ENCODE measurements around the gene KRTAP1-3.
A peak's percentile ranks its signal among the peaks of the same experiment; 100 is the strongest.
"Not testable (repeated sequence)": the region's sequence is repeated elsewhere in the genome, so short reads cannot be mapped to it uniquely, and the experiment has no call there.

The KRTAP1-3 gene, protein sequence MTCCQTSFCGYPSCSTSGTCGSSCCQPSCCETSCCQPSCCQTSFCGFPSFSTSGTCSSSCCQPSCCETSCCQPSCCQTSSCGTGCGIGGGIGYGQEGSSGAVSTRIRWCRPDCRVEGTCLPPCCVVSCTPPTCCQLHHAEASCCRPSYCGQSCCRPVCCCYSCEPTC

GRCh38 chr17:41034346-41034935 lies at the start of gene KRTAP1-3:
Gene KRTAP1-3, minus strand, starts transcription at chr17:41034874. Its CDS starts 53 bp downstream, at chr17:41034821.
- CTCF ChIA-PET; POLR2A ChIA-PET (ENCODE audit: low non-redundant PET); DNase-seq (ENCODE audit: low spot score); H3K27ac ChIP-seq: not testable (repeated sequence)

GRCh38 chr17:41084100-41084856 lies 49.6 kb upstream of the KRTAP1-3 start, which contains the start of gene KRTAP4-7:
Gene KRTAP4-7, plus strand, starts transcription at chr17:41084150. Its CDS starts 57 bp downstream, at chr17:41084207.
- H3K27ac ChIP-seq; DNase-seq (ENCODE audit: low spot score); POLR2A ChIA-PET (ENCODE audit: low non-redundant PET); CTCF ChIA-PET: not testable (repeated sequence)

- POLR2A ChIA-PET (ENCODE audit: low non-redundant PET); CTCF ChIA-PET; H3K27ac ChIP-seq; DNase-seq (ENCODE audit: low spot score): not testable (repeated sequence)
Observed at GRCh38 chr17:41083427-41083826, 48.8 kb upstream of the KRTAP1-3 start.

GRCh38 chr17:41082626-41083025 lies 48.0 kb upstream of the KRTAP1-3 start:
- peak; percentile 30 for DNase-seq (ENCODE audit: low spot score)
- ChIA-PET POLR2A (ENCODE audit: low non-redundant PET) (no interaction called here), CTCF (no interaction called here)
- no peak overlapping the region for H3K27ac ChIP-seq
- TF ChIP-seq, protein P1, sequence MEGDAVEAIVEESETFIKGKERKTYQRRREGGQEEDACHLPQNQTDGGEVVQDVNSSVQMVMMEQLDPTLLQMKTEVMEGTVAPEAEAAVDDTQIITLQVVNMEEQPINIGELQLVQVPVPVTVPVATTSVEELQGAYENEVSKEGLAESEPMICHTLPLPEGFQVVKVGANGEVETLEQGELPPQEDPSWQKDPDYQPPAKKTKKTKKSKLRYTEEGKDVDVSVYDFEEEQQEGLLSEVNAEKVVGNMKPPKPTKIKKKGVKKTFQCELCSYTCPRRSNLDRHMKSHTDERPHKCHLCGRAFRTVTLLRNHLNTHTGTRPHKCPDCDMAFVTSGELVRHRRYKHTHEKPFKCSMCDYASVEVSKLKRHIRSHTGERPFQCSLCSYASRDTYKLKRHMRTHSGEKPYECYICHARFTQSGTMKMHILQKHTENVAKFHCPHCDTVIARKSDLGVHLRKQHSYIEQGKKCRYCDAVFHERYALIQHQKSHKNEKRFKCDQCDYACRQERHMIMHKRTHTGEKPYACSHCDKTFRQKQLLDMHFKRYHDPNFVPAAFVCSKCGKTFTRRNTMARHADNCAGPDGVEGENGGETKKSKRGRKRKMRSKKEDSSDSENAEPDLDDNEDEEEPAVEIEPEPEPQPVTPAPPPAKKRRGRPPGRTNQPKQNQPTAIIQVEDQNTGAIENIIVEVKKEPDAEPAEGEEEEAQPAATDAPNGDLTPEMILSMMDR (conservative IDR thresholded peaks at IDR 0.05; ENCODE audit: low read depth): no peak

DNA sequence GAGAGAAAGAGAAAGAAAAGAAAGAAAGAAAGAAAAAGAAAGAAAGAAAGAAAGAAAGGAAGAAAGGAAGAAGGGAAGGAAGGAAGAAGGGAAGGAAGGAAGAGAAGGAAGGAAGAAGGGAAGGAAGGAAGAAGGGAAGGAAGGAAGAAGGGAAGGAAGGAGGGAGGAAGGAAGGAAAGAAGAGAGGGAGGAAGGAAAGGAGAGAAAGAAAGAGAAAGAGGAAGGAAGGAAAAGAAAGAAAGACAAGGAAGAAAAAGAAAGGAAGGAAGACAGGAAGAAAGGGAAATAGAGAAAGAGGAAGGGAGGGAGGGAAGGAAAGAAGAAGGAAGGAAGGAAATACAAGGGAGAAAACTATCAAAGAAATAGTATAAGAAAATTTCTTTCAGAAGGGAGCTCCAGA lies 42.1 kb upstream of the KRTAP1-3 start:
- ChIA-PET POLR2A (ENCODE audit: low non-redundant PET) (no interaction called here), CTCF (no interaction called here)
- TF ChIP-seq, protein P1 (conservative IDR thresholded peaks at IDR 0.05; ENCODE audit: low read depth): no peak
- H3K27ac ChIP-seq: no peak overlapping the region
- DNase-seq (ENCODE audit: low spot score): no peak

DNA sequence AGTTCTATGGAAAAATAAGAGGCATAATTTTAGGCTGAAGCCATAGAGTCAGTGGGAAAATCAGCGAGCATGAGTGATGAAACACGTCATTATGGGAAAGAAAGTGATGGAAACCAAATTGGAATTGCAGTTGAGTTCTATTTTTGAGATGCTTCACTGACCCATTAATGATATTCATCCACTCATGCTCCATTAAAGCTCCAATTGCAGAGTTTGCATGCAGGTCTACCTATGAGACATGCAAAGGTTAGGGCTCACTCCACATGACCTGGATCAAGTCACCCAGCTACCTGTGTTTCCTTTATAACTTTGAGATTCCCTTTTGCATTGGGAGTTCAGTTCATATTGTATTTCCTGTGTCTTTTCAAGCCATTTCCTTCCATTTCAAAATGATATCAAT lies 39.0 kb upstream of the KRTAP1-3 start:
- ChIA-PET POLR2A (ENCODE audit: low non-redundant PET) (no interaction called here), CTCF (no interaction called here)
- TF ChIP-seq, protein P1 (conservative IDR thresholded peaks at IDR 0.05; ENCODE audit: low read depth): no peak
- DNase-seq (ENCODE audit: low spot score): no peak
- no peak overlapping the region for H3K27ac ChIP-seq

DNA sequence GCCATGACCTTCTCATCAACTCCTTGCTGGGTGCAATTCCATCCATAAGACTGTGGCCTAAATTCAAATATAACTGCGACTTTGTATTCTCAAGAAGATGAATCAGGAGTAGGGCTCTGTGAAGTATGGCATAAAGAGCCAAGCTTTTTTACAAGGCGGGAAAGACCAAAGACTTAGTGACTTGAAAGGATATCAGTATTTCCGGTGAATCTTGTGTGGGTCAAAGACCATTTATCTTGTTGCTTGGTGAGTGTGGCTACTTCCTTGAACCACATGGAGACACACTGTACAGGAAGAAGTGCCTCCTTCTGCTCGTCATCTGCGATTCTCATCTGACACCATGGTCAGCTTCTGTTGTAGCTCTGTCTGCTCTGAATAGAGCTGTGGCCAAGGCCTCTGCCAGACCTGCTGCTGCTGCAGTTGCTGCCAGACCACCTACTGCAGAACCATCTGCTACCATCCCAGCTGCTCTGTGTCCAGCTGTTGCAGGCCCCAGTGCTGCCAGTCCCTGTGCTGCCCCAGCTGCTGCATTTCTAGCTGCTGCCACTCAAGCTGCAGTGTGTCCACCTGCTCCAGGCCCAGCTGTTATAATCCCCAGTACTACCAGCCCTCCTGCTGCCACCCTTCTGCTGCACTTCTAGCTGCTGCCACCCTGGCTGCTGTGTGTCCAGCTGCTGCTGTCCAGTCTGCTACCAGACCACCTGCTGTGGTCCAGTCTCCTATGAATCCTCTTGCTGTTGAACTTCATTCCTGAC lies 37.1 kb upstream of the KRTAP1-3 start:
- DNase-seq (ENCODE audit: low spot score): no peak
- no peak overlapping the region for H3K27ac ChIP-seq
- ChIA-PET POLR2A (ENCODE audit: low non-redundant PET) (no interaction called here), CTCF (no interaction called here)
- TF ChIP-seq, protein P1 (conservative IDR thresholded peaks at IDR 0.05; ENCODE audit: low read depth): no peak

DNA sequence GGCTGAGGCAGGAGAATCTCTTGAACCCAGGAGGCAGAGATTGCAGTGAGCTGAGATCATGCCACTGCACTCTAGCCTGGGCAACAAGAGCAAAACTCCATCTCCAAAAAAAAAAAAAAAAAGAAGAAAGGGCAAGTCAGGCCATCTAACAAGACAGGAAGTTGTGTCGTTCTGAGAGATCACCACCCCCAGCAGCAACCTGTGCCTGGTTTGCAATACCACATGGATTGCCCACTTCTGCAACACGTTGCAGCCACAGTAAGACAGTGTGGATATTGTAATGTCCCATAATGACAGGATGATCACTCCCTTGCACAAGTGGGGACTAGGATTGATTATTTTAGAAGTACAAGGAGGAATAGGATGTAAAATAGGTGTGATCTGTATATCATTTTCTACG lies 34.4 kb upstream of the KRTAP1-3 start:
- POLR2A ChIA-PET (ENCODE audit: low non-redundant PET): no interaction called here
- no peak overlapping the region for H3K27ac ChIP-seq
- no peak for DNase-seq (ENCODE audit: low spot score)
- CTCF ChIA-PET: no interaction called here
- TF ChIP-seq, protein P1 (conservative IDR thresholded peaks at IDR 0.05; ENCODE audit: low read depth): no peak
